ENCODE results near the gene CAPN5. TPM values are rescaled to one million over a fixed set of nuclear protein-coding genes. Genes with fewer than 3 reads are reported as not detected.

CAPN5 gene
- total and polyA plus RNA-seq, 2 of the 8 experiments (the other 6 are each of a cell fraction or from before 2014, with no cell fraction given) = 21.5 to 22.4 TPM

GRCh38 chr11:77118971-77119370, 52.2 kb downstream of the CAPN5 start (continued):
- TF ChIP-seq YY1 (IDR thresholded peaks at IDR 0.05; ENCODE audit: low read depth, low read length) (no peak), BCL11A (IDR thresholded peaks at IDR 0.05; ENCODE audit: low read depth in 2 of 2, low read length in 2 of 2) (no peak), JUND (IDR thresholded peaks at IDR 0.05; ENCODE audit: low read length) (no peak), CTBP2 (IDR thresholded peaks at IDR 0.05; ENCODE audit: borderline replicate concordance, insufficient read depth, insufficient read length, low read length) (no peak), EGR1 (IDR thresholded peaks at IDR 0.05; ENCODE audit: borderline replicate concordance, low read depth, low read length) (no peak), FOSL1 (IDR thresholded peaks at IDR 0.05; ENCODE audit: insufficient read depth, low read depth, low read length) (no peak), SIX5 (IDR thresholded peaks at IDR 0.05; ENCODE audit: low read depth, low read length) (no peak)
